ENCODE measurements around the gene NRG3.

DNA sequence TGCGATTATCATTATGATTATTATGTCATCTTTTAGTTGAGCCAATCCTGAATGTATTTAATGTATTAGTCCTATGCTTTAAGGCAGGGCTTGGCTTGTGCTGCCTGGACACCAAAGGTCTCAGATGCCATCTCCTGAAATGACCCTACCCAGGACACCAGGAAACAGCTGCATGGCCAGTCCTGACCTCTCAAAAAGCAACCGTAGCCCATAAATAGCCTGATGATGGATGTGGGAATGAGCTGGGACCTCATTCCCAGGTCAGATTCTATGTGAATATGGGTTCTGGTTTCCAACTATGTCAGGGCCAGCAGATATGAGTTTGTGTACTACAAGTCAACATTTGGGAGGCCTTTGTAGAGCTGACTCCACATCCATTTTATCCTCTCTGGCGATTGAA lies 438.4 kb downstream of the NRG3 start:
- TF ChIP-seq, protein P1, sequence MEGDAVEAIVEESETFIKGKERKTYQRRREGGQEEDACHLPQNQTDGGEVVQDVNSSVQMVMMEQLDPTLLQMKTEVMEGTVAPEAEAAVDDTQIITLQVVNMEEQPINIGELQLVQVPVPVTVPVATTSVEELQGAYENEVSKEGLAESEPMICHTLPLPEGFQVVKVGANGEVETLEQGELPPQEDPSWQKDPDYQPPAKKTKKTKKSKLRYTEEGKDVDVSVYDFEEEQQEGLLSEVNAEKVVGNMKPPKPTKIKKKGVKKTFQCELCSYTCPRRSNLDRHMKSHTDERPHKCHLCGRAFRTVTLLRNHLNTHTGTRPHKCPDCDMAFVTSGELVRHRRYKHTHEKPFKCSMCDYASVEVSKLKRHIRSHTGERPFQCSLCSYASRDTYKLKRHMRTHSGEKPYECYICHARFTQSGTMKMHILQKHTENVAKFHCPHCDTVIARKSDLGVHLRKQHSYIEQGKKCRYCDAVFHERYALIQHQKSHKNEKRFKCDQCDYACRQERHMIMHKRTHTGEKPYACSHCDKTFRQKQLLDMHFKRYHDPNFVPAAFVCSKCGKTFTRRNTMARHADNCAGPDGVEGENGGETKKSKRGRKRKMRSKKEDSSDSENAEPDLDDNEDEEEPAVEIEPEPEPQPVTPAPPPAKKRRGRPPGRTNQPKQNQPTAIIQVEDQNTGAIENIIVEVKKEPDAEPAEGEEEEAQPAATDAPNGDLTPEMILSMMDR (IDR thresholded peaks at IDR 0.05; ENCODE audit: low read depth, low read length, poor library complexity, severe bottlenecking) = no peak
- TF ChIP-seq EZH2phosphoT487 (IDR thresholded peaks at IDR 0.05; ENCODE audit: borderline replicate concordance, low read length) = no peak

All from DOHH2 (cell line).